ENCODE data around the gene CD3E.

- TF ChIP-seq CTCF (IDR thresholded peaks at IDR 0.05; ENCODE audit: low read length): no peak
- TF ChIP-seq EZH2phosphoT487 (IDR thresholded peaks at IDR 0.05; ENCODE audit: low read length): no peak
- no peak for TF ChIP-seq EZH2 (optimal IDR thresholded peaks at IDR 0.05; ENCODE audit: low read depth, low read length)
Observed at GRCh38 chr11:118318581-118319336, 14.2 kb downstream of the CD3E start.
